A172 (cell line): ENCODE data around the gene TMEM254. TPM values are rescaled to one million over a fixed set of nuclear protein-coding genes. Genes with fewer than 3 reads are reported as not detected.
A peak's percentile ranks its signal among the peaks of the same experiment; 100 is the strongest.
"Not testable (repeated sequence)": the region's sequence is repeated elsewhere in the genome, so short reads cannot be mapped to it uniquely, and the experiment has no call there.

Experiments used
- DNase-seq: peaks from one replicate; pipeline ENCODE4 v3.0.0-alpha.2; 2015; ENCODE audit warnings: low spot score
- total RNA-seq: library from RNA; depleted of rRNA; stranded (reverse); fragments of >200 nt; shearing (Covaris generic); gene quantifications from 2 replicates; pipeline ENCODE4 v1.2.3, GENCODE V29; 2014

TMEM254 gene
- total RNA-seq, 1 experiment from 2014 or later, result 12.1 TPM

DNA sequence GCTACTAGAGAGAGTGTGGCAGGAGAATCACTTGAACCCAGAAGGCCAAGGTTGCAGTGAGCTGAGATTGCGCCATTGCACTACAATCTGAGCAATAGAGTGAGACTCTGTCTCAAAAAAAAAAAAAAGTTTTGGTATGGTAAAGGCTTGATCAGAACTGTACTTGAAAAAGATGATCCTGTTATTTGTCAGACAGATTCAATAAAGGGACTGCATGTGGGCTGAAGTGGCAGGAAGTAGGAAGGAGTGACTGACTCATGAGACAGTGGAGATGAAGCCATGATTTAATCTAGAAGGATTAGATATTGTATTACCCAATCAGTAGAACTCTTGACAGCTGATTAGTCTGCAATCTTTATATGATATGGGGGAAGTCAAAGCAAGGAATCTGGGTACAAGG, 2.7 kb upstream of the TMEM254 start:
- DNase-seq, result no peak

DNA sequence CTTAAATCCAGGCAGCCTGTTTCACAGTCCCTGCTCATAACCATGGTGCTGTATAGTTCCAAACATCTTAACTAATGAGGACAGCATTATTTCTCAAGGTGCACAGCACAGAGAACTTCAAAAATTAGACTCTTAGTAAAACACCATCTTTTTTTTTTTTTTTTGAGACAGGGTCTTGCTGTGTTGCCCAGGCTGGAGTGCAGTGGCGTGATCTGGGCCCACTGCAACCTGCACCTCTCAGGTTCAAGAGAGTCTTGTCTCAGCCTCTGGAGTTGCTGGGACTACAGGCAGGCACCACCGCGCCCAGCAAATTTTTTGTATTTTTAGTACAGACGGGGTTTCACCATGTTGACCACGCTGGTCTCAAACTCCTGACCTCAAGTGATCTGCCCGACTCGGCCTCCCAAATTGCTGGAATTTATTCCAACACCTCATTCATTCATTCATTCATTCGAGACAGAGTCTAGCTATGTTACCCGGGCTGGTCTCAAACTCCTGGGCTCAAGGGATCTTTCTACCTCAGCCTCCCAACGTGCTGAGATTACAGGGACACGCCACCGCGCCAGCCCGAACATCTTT, 507 bp upstream of the TMEM254 start:
- no peak for DNase-seq

DNA sequence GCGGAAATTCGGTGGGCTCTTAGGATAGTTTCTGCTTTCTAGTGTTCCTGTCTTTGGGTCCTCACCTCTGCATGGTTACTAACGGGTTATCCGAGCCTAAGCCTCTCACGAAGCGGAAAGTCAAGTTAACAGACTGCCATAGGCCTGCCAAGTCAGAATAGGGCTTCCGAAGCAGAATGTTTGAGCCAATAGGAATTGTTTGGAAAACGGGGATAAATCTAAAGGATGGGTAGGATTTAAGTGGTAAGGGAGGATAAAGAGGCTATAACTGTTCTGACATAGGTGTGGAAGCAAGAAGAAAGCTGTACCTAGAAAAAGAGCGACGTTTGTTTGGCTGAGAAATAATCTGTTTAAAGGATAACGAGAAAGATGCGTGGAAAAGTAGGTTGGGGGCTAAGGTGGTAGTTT, 851 bp downstream of the TMEM254 start:
- no peak for DNase-seq

DNA sequence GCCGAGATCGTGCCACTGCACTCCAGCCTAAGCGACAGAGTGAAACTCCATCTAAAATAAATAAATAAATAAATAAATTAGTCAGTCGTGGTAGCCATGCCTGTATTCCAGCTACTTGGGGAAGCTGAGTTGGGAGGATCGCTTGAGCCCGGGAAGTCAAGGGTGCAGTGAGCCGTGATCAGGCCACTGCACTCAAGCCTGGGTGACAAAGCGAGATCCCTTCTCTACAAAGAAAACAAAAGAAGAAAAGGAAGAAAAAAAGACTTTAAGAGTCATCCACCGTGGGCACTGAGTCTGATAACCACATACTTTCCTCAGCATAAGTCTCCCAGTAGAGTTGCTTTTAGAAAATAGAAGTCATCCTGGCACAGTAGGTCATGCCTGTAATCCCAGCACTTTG, 2.6 kb downstream of the TMEM254 start:
- no peak for DNase-seq

DNA sequence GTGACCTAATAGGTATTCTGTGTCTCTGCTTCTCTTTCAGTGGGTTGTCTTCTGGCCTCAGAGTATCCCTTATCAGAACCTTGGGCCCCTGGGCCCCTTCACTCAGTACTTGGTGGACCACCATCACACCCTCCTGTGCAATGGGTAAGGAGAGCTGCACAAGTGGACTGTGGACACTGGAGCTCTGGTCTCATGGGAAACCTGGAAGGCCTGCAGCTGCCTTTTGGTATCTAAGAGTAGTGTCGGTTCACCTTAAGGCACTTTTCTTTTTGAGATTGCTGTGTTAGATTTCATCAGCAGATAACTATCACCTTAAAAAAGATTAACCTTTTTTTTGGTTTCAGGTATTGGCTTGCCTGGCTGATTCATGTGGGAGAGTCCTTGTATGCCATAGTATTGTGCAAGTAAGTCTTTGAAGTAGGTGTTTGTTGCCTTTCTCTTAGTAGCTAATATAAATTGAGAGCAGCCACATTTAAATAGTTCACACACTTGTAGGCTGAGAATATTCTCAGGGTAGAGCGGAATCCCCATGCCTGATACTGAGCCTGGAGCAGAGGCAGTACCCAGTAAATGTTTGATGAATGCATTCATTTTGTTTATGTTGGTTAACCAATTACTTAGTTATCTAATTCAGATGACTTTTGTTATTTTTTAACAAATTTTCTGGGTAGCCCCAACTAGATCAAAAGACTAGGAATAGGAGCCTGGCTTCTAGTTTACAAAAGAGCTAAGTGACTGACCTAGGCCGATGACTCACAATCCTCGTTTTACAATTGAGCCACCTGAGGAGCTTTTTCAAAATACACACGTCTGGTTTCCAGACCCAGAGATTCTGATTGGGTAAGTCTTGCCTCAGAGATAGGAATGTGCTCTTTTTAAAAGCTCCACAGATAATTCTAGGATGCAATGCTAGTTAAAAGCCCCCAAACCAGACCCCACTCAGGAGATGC, 3.6 kb downstream of the TMEM254 start:
- DNase-seq, result no peak

DNA sequence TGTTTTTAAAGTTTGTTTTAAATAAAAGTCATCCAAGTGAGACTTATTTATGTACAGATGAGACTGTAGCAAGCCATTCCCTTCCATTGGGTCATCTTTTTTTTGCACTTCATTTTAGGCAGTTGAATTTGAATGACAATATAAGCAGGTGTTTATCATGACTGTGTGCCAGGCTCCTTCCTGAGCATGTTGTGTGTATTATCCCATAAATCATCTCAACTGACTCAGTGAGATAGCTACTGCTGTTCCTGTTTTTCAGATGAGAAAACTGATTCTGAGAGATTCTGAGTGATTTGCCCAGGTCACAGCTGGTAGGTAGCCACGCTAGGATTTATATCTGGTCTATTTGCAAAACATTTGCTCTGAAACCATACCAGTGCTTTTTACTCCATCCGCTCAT, 11.7 kb downstream of the TMEM254 start:
- no peak for DNase-seq

DNA sequence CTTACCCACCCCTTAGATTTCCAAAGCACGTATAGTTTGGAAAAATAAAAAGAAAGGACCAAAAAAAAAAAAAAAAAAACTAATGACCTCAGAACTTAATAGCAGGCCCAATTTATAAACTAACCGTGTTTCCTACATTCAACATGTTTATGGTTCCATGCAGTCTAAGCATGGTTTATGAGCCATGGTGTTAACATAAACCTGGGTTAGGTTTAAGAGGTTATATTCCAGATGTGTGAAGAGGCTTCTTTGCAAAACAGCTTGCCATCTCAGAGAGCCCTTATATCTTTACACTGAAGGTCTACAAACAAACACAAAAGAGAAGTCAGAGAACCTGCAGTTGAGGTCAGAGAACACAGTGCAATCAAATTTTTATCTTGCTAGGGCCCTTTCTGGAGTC, 15.8 kb downstream of the TMEM254 start:
- no peak for DNase-seq

DNA sequence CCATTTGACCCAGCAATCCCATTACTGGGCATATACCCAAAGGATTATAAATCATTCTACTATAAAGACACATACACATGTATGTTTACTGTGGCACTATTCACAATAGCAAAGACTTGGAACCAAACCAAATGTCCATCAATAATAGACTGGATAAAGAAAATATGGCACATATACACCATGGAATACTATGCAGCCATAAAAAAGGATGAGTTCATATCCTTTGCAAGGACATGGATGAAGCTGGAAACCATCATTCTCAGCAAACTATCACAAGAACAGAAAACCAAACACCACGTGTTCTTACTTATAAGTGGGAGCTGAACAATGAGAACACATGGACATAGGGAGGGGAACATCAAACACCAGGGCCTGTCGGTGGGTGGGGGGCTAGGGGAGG, 19.8 kb downstream of the TMEM254 start:
- DNase-seq, result not testable (repeated sequence)

DNA sequence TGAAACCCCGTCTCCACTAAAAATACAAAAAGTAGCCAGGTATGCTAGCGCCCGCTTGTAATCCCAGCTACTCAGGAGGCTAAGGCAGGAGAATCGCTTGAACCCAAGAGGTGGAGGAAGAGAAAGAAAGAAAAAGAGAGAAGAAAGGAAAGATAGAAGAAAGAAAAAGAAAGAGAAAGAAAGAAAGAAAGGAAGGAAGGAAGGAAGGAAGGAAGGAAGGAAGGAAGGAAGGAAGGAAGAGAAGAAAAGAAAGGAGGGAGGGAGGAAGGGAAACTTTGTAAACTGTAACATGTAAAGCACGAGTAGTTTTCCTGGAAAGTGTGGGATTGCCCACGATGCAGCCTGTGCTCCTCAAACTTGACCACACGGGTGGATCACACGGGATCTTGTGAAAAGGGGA, 20.8 kb downstream of the TMEM254 start:
- DNase-seq, result not testable (repeated sequence)

DNA sequence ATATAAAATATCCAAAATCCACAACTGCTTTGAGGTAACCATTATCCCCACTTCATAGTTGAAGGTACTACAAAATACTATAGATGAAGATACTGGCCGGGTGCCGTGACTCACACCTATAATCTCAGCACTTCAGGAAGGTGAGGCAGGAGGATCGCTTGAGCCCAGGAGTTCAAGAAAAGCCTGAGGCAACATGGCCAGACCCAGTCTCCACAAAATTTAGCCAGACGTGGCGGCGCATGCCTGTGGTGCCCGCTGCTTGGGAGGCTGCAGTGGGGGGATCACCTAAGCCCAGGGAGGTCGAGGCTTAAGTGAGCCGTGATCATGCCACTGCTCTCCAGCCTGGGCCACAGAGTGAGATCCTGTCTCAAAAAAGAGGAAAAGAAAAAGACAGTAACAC, 21.7 kb downstream of the TMEM254 start:
- DNase-seq, result no peak

DNA sequence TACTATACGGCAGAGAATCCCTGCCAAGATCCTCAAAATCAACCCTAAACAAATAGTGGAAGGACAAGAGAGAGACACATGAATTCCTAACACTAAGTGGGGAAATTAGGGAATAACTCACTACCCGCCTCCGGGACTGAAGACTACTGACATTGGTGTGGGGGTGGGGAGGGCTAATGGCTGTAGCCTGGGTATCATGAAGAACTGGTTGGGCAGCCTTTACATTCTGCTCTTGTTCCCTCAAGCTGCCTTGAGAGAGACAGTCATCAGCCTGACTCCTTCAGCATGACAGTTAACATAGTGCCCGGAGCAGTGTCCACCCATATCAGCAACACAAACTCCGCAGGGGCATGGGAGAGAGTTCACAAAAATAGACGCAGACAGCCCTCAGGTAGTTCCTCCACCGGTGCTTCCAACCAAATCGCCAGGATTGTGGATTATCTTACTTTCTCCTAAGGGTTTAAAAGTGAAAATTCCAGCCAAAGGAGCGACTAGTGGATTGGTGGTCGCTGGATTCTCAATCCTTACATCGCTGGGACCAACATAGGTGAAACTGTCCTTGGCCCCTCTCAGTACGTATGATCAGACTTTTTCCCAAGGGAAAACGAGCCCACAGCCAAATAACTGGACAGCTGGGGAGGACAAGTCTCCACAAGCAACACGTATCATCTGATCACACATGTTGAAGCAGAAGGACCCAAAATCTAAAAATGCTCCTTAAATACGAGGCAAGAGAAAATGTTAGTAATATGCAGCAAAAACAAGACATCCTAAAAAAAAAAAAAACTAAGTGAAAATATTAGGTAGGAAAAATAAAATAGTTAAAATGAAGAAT, 22.6 kb downstream of the TMEM254 start:
- no peak for DNase-seq

DNA sequence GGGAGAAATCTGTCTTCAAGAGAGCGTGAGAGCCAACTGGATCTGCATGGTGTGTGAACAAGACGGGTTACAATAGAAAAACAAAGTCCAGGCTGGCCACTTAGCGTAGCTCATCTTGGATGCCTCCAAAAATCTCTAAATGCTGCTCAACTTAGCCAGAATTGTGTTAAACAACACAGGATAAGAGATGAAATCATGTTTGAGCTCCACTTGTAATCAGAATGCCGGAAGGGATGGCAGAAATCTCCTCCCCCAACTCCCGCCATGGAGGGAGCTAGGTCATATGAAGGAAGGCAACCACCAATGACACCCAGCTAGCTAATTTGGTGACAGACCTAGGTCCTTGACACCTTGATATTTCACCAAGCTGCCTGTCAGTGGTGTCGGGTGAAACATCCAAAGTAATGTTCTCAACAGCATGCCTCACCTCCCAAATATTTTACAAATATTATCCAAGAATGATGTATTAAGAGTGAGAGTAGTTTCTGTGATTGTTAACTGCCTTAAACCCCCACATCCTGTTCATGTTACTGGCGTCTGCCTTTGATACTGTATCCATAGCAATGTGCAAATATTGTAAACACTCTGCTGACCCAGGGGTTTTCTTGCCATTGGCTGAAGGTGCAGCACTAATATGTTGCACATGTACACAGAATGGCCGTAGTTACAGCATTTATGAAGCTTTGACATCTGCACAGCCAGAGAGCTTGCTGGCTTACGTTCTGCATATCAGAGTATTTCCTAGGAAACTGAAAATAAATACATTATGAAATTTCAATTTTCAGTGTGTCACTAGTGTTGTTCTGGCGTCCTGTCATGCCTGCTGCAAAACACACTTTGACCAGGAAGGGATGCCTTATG, 25.8 kb downstream of the TMEM254 start:
- DNase-seq, result no peak

DNA sequence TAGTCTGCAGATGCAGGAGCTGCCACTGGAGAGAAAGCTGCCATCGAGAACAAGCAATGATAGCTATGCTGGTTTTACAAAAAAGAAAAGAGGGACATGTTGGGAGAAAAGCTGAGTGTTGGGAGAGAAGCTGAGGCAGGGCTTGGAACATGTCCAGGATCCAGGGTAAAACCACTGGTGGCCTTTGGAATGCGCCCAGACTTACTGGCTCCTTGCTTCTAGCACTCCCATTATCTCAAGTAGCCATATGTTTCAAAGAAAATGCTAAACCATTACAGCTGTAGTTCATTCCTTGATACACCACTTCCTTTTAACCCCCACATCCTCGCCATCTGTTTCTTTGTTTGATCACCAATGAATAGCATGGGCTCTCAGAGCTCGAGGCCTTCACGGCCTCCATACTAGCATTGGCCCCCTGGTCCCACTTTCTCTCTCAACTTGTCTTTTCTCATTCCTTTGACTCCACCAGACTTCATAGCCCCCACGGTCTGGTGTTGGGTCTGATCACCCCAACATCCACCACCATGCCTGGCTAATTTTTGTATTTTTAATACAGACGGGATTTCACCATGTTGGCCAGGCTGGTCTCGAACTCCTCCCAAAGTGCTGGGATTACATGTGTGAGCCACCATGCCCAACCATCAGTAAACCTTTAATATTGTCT, 30.2 kb downstream of the TMEM254 start:
- no peak for DNase-seq

DNA sequence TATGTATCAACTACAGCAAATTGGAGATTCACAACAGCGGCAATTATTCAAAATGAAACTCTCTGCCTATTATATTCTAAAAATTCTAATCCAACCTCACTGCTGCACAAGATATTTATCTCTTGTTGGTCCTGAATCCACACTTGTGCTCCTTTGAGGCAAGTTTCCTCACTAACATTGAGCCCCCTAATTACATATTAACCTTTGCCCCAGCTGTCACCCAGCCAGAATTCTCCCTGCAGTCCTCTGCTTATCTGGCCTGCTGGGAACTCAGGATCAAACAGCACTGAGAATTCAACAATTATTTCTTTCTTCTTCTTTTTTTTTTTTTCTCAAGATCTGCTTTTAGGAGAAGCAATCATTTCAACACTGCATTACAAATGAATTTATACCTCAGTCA, 32.5 kb downstream of the TMEM254 start:
- DNase-seq, result no peak

DNA sequence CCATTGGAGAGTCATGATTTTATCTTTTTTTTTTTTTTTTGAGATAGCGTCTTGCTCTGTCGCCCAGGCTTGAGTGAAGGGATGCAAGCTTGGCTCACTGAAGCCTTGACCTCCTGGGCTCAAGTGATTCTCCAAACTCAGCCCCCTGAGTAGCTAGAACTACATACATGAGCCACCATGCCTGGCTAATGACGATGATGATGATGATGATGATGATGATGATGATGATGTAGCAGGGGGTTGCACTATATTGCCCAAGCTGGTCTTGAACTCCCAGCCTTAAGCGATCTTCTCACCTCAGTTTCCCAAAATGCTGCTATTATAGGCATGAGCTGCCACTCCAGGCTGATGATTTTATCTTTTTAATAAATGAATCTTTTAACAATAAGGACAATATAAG, 40.2 kb downstream of the TMEM254 start:
- DNase-seq, result no peak

DNA sequence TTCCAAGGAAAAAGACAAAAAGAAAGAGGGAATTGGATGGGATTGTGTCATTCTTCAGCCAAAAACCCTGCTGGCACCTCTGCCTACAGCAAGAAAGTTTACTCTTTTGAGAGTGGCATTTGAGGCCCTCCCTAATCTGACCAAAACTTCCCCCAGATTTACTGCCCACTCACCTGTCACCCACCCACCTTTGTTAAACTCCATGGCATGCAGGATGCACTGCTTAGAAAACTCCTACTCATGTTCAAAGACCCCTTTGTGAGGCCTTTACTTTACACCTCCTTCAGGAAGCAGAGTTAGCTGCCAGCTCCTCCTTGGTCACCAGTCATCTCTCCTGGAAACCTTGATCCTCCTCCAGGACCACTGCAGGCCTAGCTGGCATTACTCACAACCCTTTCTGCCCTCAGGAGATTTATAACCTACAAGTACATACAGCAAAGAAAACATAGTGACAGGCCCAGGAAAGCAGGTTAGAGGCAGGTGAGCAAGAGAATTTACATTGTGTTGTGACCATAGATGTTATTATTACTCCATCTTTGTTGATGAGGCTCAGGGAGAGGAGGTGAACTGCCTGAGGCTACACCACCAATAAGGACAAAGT, 43.7 kb downstream of the TMEM254 start:
- no peak for DNase-seq

DNA sequence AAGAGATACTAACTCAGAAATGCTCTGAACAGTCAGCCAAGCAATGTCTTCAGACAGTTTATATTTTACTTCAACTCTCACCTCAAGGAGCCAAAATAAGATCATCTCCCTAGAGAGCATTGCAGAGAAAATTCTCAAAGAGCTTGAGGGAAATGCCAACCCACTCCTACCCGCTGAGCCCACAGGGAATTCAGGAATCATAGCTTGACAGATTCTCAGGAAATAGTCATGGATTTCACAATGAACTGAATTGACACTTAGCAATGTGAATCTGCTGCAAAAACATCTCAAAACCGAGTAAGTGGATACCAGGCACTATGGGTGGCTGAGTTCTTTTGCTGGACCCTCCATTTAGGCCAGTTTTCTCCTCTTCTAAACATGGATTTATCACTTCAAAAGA, 44.3 kb downstream of the TMEM254 start:
- DNase-seq, result no peak

DNA sequence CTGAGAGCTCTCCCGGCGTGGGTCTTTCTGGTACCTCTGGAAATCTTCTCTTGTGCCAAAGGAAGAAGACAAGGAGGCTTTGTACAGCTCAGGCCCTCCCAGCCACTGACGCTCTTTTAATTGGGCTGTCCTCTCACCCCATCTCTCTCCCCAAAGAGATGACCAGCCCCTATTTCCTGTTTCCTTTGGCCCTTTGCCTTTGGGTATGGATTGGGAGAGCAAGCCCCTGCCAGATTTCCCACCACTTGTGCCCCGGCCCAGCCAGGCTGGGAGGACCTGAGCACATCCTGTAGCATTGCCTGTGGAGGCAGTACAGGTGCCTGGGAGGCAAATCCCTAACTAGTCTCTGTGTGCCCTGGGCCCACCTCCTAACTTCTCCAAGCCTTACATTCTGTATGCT, 48.4 kb downstream of the TMEM254 start:
- DNase-seq, result no peak

DNA sequence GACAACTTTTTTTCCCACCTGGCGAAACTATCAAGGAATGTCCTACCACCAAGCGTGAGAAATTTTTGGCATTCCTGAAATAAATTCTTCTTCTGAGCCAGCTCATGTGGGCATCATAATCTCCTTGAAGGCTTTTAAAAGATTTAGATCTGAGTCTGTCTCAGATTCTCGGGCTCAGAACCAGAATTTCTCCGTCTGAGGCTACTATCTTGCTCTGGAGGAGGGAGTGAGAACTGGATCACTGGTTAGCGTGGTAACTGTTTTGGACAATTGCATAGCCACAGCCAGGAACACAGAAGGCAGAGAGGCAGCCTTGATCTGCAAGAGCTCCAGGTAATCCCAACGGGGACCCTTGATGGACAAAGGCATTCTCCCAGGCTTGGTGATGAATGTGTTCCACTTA, 53.0 kb downstream of the TMEM254 start:
- DNase-seq, result peak; percentile 53

DNA sequence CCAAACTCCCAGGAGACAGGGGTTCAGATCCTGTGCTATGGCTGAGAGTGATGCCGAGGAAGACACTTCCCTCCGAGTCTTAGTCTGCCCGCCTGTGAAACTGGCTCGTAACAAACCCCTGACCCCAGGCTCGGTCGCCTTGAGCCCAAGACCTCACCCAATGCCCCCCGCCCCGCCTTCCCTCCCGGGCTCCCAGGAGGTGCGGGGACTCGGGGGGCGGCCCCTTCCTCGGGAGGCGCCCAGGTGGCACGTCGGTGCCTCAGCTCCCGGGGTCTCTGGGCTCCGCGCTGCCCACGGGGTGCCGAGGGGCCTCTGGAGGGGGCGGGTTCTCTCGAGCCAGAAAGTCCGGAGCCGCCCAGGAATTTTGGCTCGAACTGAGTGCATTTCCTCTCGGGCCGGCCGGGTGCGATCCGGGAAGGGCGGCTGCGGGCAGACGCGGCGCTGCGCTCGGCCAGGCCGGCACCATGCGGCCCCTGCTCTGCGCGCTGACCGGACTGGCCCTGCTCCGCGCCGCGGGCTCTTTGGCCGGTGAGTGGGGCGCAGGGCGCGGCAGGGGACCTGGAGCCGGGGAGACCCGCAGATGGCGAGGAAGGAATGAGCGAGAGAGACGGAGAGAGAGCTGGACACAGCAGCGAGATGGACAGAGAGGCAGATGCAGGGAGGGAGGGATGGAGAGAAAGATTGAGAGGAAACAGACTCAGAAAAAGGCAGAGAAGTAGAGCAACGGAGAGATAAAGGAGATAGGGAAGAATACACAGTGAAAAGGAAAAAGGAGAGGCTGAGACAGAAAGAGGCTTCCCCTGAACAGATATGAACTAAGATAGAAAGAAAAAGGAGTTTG, 54.1 kb downstream of the TMEM254 start, which contains the start of gene PLAC9:
PLAC9 (plus strand) TSS at position 432 of the 841 bp plus-strand sequence; CDS start at position 465, 33 bp downstream.
- DNase-seq, result no peak
